NCI-H446 (cell line): Measurements from ENCODE around the gene GPBP1L1.
"Not testable (repeated sequence)": the region's sequence is repeated elsewhere in the genome, so short reads cannot be mapped to it uniquely, and the experiment has no call there.

Source experiments
- DNase-seq, 2 experiments: peaks; one replicate each; lab custom pipeline; 2025; lab: John Stamatoyannopoulos, UW

Gene GPBP1L1

DNA sequence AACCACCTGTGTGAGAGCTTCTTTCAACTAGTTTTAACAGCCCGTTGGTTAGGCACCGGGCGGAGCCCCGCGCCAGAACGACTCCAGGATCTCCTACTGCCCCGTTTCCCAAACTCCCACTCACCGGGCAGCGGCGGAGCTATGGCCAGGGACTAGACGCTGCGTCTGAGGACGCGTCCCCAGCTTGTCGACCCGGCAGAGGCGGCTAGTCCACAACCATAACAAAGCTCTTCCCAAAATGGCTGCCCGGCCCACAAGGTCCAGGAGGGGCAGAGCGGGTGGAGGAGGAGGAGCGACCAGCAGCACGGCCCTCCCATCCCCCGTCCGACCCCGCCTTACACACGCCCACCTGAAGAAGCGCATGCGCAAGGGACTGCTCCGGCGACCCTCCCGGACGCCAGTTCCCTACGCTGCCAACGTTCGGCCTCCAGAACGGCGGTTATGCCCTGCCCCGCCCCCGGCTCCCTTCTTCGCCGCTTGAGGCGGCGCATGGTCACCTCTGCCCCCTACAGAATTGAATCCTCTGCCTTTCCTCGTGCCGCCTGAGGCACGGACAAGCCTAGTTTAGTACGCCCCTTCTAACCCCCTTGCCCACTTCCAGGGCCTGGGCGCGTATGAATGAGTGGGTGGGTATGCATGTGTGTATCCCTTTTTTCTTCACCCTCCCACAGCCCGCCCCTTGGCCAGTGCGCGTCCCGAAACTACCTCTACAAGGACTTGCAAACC is at the start of gene GPBP1L1:
TSS of gene GPBP1L1 (minus strand) at position 246 of the 726 bp plus-strand sequence. CDS start 27,446 bp downstream, outside the sequence.
- peak; percentile 97 to 98 for DNase-seq

DNA sequence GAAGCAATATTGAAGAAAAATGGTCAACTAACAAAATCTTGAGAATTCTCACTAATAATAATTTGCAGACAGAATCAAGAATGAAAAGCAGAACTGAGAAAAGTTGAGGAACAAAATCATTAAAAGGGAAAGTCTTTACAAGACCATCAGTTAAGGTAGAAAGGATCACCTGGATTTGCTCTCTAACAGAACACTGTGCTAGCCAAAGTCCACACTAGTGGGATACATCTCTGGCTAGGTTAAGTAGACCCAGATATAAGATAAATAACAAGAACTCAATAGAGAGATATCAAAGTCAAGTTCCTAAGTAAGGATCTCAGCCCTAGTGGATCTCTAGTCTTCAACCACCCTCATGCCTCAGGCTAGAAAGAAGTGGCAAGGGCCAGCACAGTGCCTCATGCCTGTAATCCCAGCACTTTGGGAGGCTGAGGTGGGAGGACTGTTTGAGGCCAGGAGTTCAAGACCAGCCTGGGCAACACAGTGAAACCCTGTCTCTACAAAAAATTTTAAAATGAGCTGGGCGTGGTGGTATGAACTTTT is 44.5 kb upstream of the GPBP1L1 start:
- DNase-seq, result no peak

- DNase-seq, result no peak
Observed at GRCh38 chr1:45730075-45730779, 43.9 kb upstream of the GPBP1L1 start.

DNA sequence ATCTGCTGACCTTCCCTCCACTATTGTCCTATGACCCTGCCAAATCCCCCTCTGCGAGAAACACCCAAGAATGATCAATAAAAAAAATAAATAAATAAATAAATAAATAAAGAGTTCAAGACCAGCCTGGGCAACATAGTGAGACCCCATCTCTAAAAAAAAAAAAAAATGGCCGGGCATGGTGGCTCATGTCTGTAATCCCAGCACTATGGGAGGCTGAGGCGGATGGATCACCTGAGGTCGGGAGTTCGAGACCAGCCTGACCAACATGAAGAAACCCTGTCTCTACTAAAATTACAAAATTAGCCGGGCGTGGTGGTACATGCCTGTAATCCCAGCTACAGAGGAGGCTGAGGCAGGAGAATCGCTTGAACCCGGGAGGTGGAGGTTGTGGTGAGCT is 39.7 kb upstream of the GPBP1L1 start:
- not testable (repeated sequence) for DNase-seq

GRCh38 chr1:45723248-45723930 is 37.1 kb upstream of the GPBP1L1 start:
- no peak for DNase-seq

DNA sequence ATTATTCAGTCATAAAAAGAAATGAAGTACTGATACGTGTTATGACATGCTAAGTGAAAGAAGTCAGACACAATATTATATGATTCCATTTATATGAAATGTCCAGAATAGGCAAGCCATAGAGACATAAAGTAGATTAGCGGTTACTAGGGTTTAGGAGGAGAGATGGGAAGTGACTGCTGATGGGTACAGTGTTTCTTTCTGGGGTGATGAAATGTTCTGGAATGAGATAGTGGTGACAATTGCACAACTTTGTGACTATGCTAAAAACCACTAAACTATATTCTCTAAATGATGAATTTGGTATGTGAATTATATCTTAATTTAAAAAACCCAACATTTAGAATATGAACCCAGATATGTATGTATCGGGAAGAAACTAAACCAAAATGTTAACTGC is 36.5 kb upstream of the GPBP1L1 start:
- no peak for DNase-seq

DNA sequence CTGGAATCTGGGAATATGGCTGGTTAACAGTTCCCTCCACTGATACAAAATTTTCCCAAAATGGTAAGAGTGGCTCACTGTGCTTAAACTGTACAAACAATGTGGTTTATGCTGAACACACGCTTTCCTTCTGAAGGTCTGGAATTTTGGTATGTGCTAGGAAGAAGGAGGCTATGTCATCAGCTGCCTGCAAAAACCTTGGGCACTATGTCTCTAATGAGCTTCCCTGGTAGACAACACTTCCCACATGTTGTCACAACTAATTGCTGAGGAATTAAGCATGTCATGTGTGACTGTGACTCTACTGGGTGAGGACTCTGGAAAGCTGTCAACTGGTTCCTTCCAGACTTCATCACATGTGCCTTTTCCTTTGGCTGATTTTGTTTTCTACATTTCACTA is 34.9 kb upstream of the GPBP1L1 start:
- DNase-seq, result no peak

DNA sequence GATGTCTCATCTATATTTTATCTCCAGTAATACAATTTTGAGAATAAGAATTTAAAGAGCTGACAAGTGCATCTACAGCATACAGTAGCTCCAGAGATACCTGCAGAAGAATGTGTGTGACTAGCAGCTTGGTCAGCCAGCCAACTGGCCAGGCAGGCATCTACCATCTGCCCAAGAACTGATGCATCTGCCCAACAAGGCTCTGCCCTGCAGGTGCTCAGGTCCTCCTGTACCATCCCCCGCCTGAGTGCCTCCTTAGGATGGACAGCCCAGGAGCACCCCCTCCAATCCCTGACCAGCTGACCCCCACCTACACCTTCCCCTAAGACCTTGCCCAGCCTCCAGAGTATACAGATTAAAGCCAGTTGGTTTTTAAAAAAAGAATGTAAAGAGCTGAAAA is 32.0 kb upstream of the GPBP1L1 start:
- no peak for DNase-seq

DNA sequence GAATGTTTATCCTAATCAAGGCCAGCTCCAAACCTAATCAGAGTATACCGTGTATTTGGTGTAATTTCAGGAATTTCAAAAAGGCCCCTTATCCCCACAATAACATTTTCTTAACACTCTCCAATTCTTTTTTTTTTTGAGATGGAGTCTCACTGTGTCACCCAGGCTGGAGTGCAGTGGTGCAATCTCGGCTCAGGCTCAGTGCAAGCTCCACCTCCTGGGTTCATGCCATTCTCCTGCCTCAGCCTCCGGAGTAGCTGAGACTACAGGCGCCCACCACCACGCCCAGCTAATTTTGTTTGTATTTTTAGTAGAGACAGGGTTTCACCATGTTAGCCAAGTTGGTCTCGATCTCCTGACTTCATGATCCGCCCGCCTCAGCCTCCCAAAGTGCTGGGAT is 31.1 kb upstream of the GPBP1L1 start:
- not testable (repeated sequence) for DNase-seq

DNA sequence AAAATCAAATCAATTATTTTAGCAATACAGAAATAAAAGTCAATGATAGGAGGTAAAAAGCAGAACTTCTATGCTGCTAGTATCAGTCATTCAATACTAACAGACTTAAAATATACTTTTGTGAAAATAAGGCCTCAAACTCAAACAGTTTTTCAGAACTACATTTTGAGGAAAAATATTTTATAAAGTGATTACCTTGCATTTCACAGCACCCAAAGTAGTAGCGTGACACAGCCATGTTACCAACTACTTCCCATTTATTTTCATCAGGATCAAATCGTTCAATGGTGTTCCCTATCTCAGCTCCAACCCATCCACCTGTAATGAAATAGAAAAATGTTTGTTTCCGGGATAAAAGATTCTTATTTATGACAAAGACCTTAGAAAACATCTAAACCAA is 30.4 kb upstream of the GPBP1L1 start:
- no peak for DNase-seq

- DNase-seq, result no peak
Observed at GRCh38 chr1:45713711-45714110, 27.4 kb upstream of the GPBP1L1 start.

DNA sequence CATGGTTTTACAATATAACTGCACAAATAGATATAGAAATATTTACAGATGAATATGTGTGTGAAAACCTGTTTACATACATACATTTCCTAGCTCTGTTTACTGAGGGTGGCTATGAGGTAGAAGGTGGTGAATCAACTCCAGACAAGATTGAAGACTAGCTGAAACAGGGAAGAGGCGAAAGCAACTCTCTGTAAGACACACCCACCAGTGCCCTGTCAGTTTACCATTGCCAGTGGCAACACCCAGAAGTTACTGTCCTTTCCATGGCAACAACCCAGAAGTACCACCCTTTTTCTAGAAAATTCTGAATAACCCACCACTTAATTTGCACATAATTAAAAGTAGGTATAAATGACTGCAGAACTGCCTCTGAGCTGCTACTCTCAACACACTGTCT is 18.3 kb upstream of the GPBP1L1 start:
- DNase-seq, result no peak

DNA sequence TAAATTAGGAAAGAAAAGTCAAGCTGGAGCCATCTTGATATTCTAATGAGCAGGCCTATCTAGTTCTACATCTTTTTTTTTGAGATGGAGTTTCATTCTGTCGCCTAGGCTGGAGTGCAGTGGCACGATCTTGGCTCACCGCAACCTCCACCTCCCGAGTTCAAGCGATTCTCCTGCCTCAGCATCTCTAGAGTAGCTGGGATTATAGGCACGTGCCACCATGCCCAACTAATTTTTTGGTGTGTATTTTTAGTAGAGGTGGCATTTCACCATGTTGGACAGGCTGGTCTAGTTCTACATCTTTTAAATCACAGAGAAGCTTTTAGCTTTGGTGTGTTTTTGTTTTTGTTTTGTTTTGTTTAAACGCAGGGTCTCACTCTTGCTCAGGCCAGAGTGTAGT is 8.5 kb upstream of the GPBP1L1 start:
- DNase-seq, result no peak

DNA sequence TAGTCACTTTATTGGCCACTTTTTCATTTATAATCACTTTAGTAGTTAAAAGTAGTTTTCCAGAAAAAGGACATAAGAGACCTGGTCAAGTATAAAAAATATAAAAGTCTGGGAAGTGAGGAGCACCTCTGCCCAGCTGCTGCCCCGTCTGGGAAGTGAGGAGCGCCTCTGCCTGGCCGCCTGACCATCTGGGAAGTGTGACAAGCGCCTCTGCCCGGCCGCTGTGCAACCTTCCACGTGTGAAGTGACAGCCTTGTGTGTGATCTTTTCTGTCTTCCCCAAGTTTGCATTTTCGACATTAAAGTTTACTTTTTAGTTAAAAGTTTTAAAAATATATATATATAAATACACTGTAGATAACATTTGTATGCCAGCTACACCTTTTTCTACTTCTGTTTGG is 7.5 kb upstream of the GPBP1L1 start:
- DNase-seq, result not testable (repeated sequence)

DNA sequence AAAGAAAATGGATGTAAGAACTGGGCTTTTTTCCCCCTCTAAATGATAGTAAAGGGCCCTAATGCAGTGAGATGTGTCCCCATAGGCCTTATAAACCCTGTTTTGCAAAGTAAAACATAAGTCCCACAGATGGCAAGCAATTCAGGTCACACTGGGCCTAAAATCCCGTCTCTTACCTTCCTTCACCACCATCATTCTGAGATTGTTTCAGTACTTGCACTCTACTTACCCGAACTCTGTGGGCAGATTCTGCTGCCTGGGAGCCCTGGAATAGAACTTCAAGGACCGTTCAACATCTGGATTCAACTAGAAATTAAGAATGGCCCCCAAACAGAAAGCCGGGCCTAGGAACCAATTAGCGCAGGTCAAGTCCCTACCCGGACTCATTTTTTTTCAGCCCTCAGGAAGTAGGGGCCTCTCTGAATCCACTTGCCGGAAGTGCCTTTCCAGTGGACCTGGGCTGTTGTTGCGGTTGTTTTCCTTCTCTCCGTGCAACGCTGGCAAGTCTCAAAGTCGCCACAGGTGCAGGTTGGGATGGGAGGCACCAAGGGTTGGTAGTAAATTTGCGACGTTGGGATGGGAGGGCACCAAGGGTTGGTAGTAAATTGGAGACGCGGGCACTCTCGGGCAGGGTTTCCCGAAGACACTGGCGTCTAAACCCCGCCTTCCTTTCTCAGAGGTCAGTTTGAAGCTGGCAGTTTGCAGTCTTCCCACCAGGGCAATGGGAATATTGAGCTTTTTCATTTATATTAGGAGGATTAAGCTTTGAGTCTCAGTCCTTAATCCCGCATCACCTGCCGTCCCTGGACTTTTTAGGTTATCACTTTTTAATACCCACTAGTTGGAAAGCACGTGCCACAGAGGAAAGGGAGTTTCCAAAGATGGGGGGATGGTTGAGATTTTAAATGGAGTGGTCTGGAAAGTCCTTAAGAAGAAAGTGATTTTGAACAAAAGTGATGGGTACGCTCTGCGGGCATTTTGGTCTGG is 1.7 kb upstream of the GPBP1L1 start, which contains the start of gene TMEM69:
TSS of gene TMEM69 (plus strand) at position 428 of the 987 bp plus-strand sequence. CDS start 2,888 bp downstream, outside the sequence.
- DNase-seq, result peak; percentile 91 to 92

- DNase-seq, result peak; percentile 97 to 99
Observed at GRCh38 chr1:45687014-45687753, 851 bp upstream of the GPBP1L1 start.

DNA sequence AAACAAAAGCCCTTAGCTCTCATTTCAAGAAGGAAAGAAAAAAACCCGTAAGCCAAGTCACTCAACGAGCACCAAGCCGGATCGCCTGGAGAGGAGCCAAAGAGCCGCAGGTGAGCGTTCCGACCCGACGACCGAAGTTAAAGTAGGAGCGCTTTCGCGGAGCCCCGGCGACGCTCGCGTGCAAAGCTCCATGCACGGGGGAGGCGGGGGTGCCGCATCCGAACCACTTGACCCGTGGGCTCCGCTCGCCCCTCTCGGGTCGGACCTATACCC is 382 bp downstream of the GPBP1L1 start:
- DNase-seq, result no peak

DNA sequence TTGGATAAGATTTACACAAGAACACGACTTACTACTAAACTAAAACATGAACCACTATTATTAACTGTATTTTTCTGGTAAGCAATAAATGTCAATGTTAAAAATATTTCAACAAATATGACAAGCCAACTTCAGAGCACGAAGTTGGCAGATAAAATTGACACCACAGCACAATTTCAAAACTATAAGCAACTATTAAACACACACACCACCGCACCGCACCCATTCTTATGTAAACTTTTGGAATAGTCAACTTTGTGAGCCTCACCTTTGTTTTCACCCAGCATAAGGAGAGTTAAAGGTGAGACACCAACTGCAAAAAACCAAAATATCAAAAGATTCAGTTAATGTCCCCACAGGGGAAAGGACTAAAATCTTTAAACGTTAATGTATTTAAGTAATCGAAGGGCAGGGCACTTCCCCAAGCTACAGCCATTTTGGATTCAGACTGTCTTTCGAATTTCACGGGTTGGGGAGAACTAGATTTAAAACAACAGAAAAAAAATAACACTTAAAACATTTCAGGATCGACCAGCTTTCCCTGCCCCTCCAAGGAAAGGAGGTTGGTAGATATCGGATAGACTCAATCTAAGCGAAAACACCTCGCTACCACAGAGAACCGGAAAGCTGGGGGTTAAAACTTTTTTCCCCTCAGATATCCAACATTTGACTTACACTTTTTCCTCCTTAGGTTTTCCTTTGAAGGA is 872 bp downstream of the GPBP1L1 start:
- DNase-seq, result peak in 1 of 2 experiments; percentile 25

DNA sequence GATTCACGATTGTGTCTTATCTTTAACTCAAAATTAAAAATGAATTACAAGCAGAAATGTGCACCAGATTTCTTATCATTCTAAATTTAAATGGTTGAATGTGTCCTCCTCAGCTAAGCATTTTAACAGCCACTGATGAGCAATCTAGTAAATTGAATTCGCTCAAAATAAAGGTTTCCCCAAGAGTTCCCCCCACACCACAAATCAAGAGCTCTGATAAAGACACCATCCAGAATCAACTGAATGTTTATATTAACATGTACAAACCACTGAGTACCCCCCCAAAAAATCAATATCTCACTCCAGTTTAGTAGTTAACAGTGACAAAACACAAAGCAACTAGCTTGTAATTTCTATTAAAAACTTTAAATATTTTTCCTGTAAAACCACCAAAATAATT is 1.9 kb downstream of the GPBP1L1 start:
- no peak for DNase-seq

DNA sequence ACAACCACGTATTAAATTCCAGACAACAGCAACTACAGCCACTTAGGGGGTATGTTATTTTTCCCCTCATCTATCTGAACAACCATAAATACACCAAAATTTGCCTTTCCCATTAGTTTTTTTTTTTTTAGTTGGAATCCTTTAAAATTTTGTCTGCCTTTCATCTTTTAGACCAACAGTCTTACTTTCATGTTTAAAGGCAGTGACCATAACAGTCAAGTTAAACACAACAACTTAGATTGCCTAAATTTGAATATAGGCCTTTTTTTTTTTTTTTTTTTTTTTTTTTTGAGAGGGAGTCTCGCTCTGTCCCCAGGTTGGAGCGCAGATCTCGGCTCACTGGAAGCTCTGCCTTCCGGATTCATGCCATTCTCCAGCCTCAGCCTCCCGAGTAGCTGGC is 3.4 kb downstream of the GPBP1L1 start:
- DNase-seq, result no peak
